ENCODE data around the gene RNF14.

Gene RNF14

DNA sequence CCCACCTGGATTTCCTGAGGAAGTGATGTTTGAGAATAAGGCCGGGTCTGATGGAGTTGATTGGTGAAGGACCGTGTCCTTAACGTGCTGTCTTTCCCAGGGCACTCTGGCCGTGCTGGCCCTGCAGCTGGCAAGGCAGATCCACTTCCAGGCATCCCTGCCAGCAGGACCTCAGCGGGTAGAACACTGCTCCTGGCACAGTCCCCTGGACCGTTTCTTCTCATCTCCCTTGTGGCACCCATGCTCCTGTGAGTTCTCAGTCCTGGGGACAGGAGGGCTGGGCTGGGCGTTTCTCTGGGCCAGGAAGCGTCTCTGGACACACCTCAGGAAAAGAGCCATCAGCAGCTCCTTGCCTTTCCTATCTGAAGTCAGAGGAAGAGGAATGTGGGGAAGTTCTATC lies 40.9 kb upstream of the RNF14 start:
- TF ChIP-seq, protein P1, sequence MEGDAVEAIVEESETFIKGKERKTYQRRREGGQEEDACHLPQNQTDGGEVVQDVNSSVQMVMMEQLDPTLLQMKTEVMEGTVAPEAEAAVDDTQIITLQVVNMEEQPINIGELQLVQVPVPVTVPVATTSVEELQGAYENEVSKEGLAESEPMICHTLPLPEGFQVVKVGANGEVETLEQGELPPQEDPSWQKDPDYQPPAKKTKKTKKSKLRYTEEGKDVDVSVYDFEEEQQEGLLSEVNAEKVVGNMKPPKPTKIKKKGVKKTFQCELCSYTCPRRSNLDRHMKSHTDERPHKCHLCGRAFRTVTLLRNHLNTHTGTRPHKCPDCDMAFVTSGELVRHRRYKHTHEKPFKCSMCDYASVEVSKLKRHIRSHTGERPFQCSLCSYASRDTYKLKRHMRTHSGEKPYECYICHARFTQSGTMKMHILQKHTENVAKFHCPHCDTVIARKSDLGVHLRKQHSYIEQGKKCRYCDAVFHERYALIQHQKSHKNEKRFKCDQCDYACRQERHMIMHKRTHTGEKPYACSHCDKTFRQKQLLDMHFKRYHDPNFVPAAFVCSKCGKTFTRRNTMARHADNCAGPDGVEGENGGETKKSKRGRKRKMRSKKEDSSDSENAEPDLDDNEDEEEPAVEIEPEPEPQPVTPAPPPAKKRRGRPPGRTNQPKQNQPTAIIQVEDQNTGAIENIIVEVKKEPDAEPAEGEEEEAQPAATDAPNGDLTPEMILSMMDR (IDR thresholded peaks at IDR 0.05; ENCODE audit: control insufficient read depth, insufficient read depth, low read depth, low read length, missing control alignments), result no peak
- no peak overlapping the region for H3K4me3 ChIP-seq (ENCODE audit: control insufficient read depth, low read depth, low read length)
- no peak for DNase-seq (ENCODE audit: low read depth)

DNA sequence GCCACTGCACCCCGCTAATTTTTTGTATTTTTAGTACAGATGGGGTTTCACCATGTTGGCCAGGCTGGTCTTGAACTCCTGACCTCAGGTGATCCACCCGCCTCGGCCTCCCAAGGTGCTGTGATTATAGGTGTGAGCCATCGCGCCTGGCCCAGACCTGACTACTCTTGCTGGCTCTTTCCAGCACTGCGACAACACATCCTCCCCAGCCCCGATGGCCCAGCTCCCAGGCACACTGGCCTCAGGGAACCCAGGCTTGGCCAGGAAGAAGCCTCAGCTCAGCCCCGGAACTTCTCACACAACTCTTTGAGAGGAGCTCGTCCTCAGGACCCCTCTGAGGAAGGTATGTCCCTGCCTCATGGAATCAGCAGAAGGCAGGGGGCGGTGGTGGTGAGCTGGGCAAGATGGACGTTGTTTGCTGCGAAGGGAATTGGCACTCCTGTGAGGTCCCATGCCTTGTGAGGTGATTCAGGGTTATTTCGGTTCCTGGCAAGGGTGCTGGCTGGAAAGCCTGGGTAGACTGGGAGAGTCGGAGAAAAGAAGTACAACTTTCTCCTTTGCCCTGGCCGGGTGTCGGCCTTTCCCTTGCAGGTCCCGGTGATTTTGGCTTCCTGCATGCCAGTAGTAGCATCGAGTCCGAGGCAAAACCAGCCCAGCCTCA lies 39.4 kb upstream of the RNF14 start:
- H3K4me3 ChIP-seq (ENCODE audit: control insufficient read depth, low read depth, low read length), result no peak overlapping the region
- TF ChIP-seq, protein P1 (IDR thresholded peaks at IDR 0.05; ENCODE audit: control insufficient read depth, insufficient read depth, low read depth, low read length, missing control alignments), result no peak
- no peak for DNase-seq (ENCODE audit: low read depth)

DNA sequence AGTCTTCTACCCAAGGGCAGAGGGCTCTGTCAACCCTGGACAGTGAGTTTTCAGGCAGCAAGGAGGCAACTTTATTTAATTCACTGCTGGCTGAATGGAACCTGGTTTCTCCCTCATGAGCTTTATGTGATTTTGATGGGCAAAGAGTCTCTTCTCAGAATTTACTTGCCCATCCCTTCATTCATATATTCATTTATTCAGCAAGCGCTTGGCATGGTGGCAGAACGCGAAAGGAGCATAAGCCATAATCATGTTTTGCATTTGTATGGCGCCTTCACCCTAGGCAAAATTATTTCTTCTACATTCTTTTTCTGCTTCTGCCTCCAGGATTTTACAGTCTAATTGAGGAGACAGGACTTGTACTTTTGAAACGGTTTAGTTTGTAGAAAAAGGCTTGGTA lies 37.2 kb upstream of the RNF14 start:
- H3K4me3 ChIP-seq (ENCODE audit: control insufficient read depth, low read depth, low read length), result no peak overlapping the region
- DNase-seq (ENCODE audit: low read depth), result no peak
- TF ChIP-seq, protein P1 (IDR thresholded peaks at IDR 0.05; ENCODE audit: control insufficient read depth, insufficient read depth, low read depth, low read length, missing control alignments), result no peak

DNA sequence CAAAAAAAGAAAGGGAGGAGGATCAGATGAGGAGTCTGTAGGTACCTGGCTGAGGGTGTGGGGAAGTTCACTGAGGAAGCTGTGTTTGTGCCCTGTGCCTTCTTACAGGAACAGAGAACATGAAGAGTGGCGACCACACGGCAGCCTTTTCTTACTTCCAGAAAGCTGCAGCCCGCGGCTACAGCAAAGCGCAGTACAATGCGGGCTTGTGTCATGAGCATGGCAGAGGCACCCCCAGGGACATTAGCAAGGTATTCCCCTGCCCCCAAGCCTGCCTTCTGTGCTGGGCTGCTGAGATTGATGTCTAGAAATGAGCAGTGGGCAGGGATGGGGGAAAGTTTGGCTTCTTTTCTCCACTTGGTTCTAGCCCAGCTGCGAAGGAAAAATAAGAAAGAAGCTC lies 35.8 kb upstream of the RNF14 start:
- H3K4me3 ChIP-seq (ENCODE audit: control insufficient read depth, low read depth, low read length), result no peak overlapping the region
- no peak for DNase-seq (ENCODE audit: low read depth)
- TF ChIP-seq, protein P1 (IDR thresholded peaks at IDR 0.05; ENCODE audit: control insufficient read depth, insufficient read depth, low read depth, low read length, missing control alignments), result no peak

DNA sequence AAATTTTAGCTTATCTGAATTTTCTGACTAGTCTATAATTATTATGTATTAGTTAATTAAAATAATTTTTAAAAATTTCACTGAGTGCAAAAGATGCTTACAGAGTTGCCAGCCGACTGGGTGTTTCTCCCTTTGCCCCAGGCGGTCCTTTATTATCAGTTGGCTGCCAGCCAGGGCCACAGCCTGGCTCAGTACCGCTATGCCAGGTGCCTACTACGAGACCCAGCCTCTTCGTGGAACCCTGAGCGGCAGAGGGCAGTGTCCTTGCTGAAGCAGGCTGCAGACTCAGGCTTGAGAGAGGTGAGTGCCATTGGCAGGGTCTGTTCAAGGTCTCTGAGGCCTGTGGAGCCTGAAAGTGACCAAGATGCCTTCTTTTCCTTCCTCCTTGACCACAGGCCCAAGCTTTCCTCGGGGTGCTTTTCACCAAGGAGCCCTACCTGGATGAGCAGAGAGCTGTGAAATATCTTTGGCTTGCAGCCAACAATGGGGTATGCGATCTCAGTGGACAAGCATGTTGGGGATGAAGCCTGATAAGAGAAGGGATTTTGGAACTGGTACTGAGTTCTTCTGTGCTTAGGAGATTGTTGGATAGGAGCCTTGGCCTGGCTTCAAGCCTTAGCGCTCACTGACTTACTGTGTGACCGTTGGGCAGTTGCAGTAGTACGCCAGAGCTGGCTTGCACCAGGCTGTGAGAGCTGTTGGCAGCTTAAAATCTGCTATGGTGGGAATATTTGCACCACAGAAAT lies 34.6 kb upstream of the RNF14 start:
- DNase-seq (ENCODE audit: low read depth), result no peak
- TF ChIP-seq, protein P1 (IDR thresholded peaks at IDR 0.05; ENCODE audit: control insufficient read depth, insufficient read depth, low read depth, low read length, missing control alignments), result no peak
- no peak overlapping the region for H3K4me3 ChIP-seq (ENCODE audit: control insufficient read depth, low read depth, low read length)

DNA sequence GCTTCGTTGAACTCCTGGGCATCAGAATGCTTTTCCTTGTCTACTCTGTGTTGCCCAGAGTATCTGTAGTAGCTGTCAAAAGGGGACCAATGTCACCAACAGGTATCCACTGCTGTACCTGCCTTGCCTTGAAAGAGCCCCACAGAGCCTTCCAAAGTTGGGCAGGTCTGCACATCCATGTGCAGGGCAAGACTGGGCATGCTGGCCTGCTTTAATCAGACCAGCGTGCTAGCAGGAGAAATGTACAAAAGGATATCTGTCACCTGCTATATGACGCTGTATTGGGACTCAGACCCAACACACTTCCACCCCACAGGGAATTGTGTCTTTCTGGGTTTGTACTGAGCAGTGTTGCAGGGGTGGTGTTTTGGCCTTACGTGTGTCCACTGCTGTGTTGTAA lies 33.4 kb upstream of the RNF14 start:
- TF ChIP-seq, protein P1 (IDR thresholded peaks at IDR 0.05; ENCODE audit: control insufficient read depth, insufficient read depth, low read depth, low read length, missing control alignments), result no peak

More for the DNA sequence above, 33.4 kb upstream of the RNF14 start:
- no peak overlapping the region for H3K4me3 ChIP-seq (ENCODE audit: control insufficient read depth, low read depth, low read length)
- no peak for DNase-seq (ENCODE audit: low read depth)

Measured in AG09309 (cell line).